CD14-positive monocyte (primary cell): ENCODE measurements around the gene PARP8. TPM values are rescaled to one million over a fixed set of nuclear protein-coding genes. Genes with fewer than 3 reads are reported as not detected.

ENCODE experiments used
- DNase-seq, 3 donors: peaks; one replicate each; pipeline ENCODE4 v3.0.0-alpha.2; 2011 to 2022
- H2AFZ ChIP-seq: 2 replicates; pipeline ENCODE4 v1.6.0; 2012; ENCODE audit warnings: mild to moderate bottlenecking, low read depth, low read length, inconsistent platforms; ENCODE audit not compliant: insufficient read depth, poor library complexity, severe bottlenecking
- H3K27ac ChIP-seq, 2 donors: 1 replicate in 1 of 2; 2 replicates in 1 of 2; pipeline ENCODE4 v1.5.1; 2012 to 2013; ENCODE audit warnings: low read length in 2 of 2, control low read depth in 1 of 2, inconsistent platforms in 1 of 2, low read depth in 1 of 2, mild to moderate bottlenecking in 1 of 2
- H3K27me3 ChIP-seq, 2 donors: one replicate each; pipeline versions ENCODE4 v1.6.0 to v1.6.1; 2011 to 2013; ENCODE audit warnings: low read length in 2 of 2; ENCODE audit not compliant: control insufficient read depth in 2 of 2, insufficient read depth in 2 of 2
- H3K36me3 ChIP-seq, 2 donors: replicated peaks in 1 of 2; 1 replicate in 1 of 2; 2 replicates in 1 of 2; pipeline versions ENCODE4 v1.5.1 to v1.6.1; 2012 to 2013; ENCODE audit warnings: low read length in 2 of 2, control low read depth in 1 of 2, inconsistent platforms in 1 of 2, mild to moderate bottlenecking in 1 of 2; ENCODE audit not compliant: insufficient read depth in 2 of 2, control insufficient read depth in 1 of 2
- H3K4me1 ChIP-seq, 2 donors: 1 replicate in 1 of 2; 2 replicates in 1 of 2; pipeline versions ENCODE4 v1.5.1 to v1.6.1; 2012 to 2013; ENCODE audit warnings: low read length in 2 of 2, control low read depth in 1 of 2, inconsistent platforms in 1 of 2, mild to moderate bottlenecking in 1 of 2, moderate library complexity in 1 of 2; ENCODE audit not compliant: insufficient read depth in 2 of 2, control insufficient read depth in 1 of 2
- H3K4me2 ChIP-seq: replicated peaks from 2 replicates; pipeline ENCODE3; 2012; ENCODE audit warnings: low read length, moderate library complexity, mild to moderate bottlenecking; ENCODE audit not compliant: poor library complexity, severe bottlenecking; ENCODE audit errors: extremely low read depth
- H3K4me3 ChIP-seq, 3 experiments: fragments of 200-600 bp in 1 of 3; sonication (generic) in 1 of 3; replicated peaks in 1 of 3; 1 replicate in 2 of 3; 2 replicates in 1 of 3; pipeline ENCODE4 v1.5.1; 2011 to 2013; ENCODE audit warnings: low read length in 3 of 3, mild to moderate bottlenecking in 3 of 3, control low read depth in 2 of 3, low read depth in 2 of 3, inconsistent platforms in 1 of 3, moderate library complexity in 1 of 3
- H3K79me2 ChIP-seq: 2 replicates; pipeline ENCODE4 v1.6.0; 2012; ENCODE audit warnings: mild to moderate bottlenecking, control low read depth, inconsistent platforms, low read length, moderate library complexity; ENCODE audit not compliant: insufficient read depth
- H3K9ac ChIP-seq: 2 replicates; pipeline ENCODE4 v1.6.0; 2017; ENCODE audit warnings: low read length, mild to moderate bottlenecking; ENCODE audit not compliant: insufficient read depth, poor library complexity, severe bottlenecking
- H3K9me3 ChIP-seq, 2 donors: replicated peaks in 1 of 2; 1 replicate in 1 of 2; 2 replicates in 1 of 2; pipeline versions ENCODE4 v1.5.1 to v1.6.1; 2012 to 2013; ENCODE audit warnings: low read length in 2 of 2, control low read depth in 1 of 2; ENCODE audit not compliant: control insufficient read depth in 1 of 2, insufficient read depth in 1 of 2
- H4K20me1 ChIP-seq: 2 replicates; pipeline ENCODE4 v1.6.0; 2012; ENCODE audit warnings: mild to moderate bottlenecking, low read length, control low read depth, moderate library complexity; ENCODE audit not compliant: insufficient read depth
- H3K27ac Mint-ChIP-seq, 7 donors: one replicate each; pipeline ENCODE4 v1.8.0; 2020; ENCODE audit warnings: mild to moderate bottlenecking in 7 of 7, mixed read lengths in 7 of 7, moderate library complexity in 6 of 7, inconsistent platforms in 2 of 7
- H3K27me3 Mint-ChIP-seq, 3 donors: one replicate each; pipeline ENCODE4 v1.8.0; 2021 to 2022; ENCODE audit warnings: low read depth in 3 of 3, mild to moderate bottlenecking in 3 of 3, mixed read lengths in 3 of 3, moderate library complexity in 3 of 3, inconsistent platforms in 1 of 3
- H3K36me3 Mint-ChIP-seq, 2 donors: one replicate each; pipeline ENCODE4 v1.8.0; 2020; ENCODE audit warnings: mixed read lengths in 2 of 2, inconsistent platforms in 1 of 2, mild to moderate bottlenecking in 1 of 2
- H3K4me1 Mint-ChIP-seq: one replicate; pipeline ENCODE4 v1.8.0; 2020; ENCODE audit warnings: mild to moderate bottlenecking, mixed read lengths
- H3K4me3 Mint-ChIP-seq, 2 donors: one replicate each; pipeline ENCODE4 v1.8.0; 2020; ENCODE audit warnings: mild to moderate bottlenecking in 2 of 2, mixed read lengths in 2 of 2, moderate library complexity in 1 of 2
- H3K9me3 Mint-ChIP-seq, 7 donors: one replicate each; pipeline ENCODE4 v1.8.0; 2020 to 2022; ENCODE audit warnings: mixed read lengths in 7 of 7, mild to moderate bottlenecking in 6 of 7, moderate library complexity in 6 of 7, inconsistent platforms in 2 of 7
- WGBS: methylation state at CpG from one replicate; pipeline ENCODE4 v1.1.5; 2013; ENCODE audit warnings: missing lambda C conversion rate; ENCODE audit not compliant: insufficient coverage; 5-methylcytosine and 5-hydroxymethylcytosine counted together
- intact Hi-C, 2 donors: fragments of 100-400 bp; cut with micrococcal nuclease; formaldehyde crosslinking; loops; one replicate each; pipeline versions ENCODE4 v1.15.0 to v1.15.1; 2023
- polyA plus RNA-seq, 3 donors: library from polyadenylated mRNA; depleted of rRNA in 1 of 3; unstranded in 2 of 3; stranded (reverse) in 1 of 3; fragments of 300-500 nt in 2 of 3; fragments of >200 nt in 1 of 3; fragmentation: Illumina TruSeq in 2 of 3; gene quantifications; 1 replicate in 2 of 3; 2 replicates in 1 of 3; pipeline ENCODE4 v1.2.3, GENCODE V29; 2012 to 2021
- TF ChIP-seq, protein P1 (sequence below): fragments of 200-600 bp; IDR thresholded peaks from one replicate; pipeline ENCODE4 v1.8.0; 2022; ENCODE audit warnings: antibody characterized with exemption, mild to moderate bottlenecking

The PARP8 gene
- polyA plus RNA-seq, 3 donors, result 27.5 to 170 (median 40.6) TPM

GRCh38 chr5:50827516-50828247 lies 161.2 kb downstream of the PARP8 start:
- H3K9me3 Mint-ChIP-seq, result no peaks in the 10 kb centered on the region
- TF ChIP-seq, protein P1, sequence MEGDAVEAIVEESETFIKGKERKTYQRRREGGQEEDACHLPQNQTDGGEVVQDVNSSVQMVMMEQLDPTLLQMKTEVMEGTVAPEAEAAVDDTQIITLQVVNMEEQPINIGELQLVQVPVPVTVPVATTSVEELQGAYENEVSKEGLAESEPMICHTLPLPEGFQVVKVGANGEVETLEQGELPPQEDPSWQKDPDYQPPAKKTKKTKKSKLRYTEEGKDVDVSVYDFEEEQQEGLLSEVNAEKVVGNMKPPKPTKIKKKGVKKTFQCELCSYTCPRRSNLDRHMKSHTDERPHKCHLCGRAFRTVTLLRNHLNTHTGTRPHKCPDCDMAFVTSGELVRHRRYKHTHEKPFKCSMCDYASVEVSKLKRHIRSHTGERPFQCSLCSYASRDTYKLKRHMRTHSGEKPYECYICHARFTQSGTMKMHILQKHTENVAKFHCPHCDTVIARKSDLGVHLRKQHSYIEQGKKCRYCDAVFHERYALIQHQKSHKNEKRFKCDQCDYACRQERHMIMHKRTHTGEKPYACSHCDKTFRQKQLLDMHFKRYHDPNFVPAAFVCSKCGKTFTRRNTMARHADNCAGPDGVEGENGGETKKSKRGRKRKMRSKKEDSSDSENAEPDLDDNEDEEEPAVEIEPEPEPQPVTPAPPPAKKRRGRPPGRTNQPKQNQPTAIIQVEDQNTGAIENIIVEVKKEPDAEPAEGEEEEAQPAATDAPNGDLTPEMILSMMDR, result no peak
- intact Hi-C loops, result no loop called here
- Histone ChIP-seq H3K9ac (no peak overlapping the region), H3K9me3 (no peaks in the 10 kb centered on the region), H3K4me3 (no peak overlapping the region), H3K36me3 (peaks cover 90 to 100% of the 10 kb centered on the region in 2 donors), H3K79me2 (no peaks in the 10 kb centered on the region), H3K27me3 (no peaks in the 10 kb centered on the region), H4K20me1 (peaks cover 29% of the 10 kb centered on the region), H3K4me1 (no peaks in the 10 kb centered on the region), H3K27ac (no peak overlapping the region), H2AFZ (no peak overlapping the region), H3K4me2 (no peak overlapping the region)
- H3K36me3 Mint-ChIP-seq, result peaks cover 72 to 80% of the 10 kb centered on the region in 2 donors
- DNase-seq, result no peak
- H3K4me3 Mint-ChIP-seq, result no peak overlapping the region
- H3K27me3 Mint-ChIP-seq, result peaks cover 0 to 1% (median 0%) of the 10 kb centered on the region in 3 donors
- no peaks in the 10 kb centered on the region for H3K4me1 Mint-ChIP-seq
- WGBS, result no CpG with 5 or more reads among the region's 1 CpG
- no peak overlapping the region for H3K27ac Mint-ChIP-seq

- TF ChIP-seq, protein P1, result no peak
- Histone ChIP-seq H3K27ac (no peak overlapping the region), H3K4me3 (no peak overlapping the region), H3K4me1 (no peaks in the 10 kb centered on the region), H3K9ac (no peak overlapping the region), H3K9me3 (no peaks in the 10 kb centered on the region), H3K79me2 (no peaks in the 10 kb centered on the region), H3K36me3 (peaks cover 90 to 100% of the 10 kb centered on the region in 2 donors), H4K20me1 (peaks cover 25% of the 10 kb centered on the region), H2AFZ (no peak overlapping the region), H3K4me2 (no peak overlapping the region), H3K27me3 (no peaks in the 10 kb centered on the region)
- Mint-ChIP-seq H3K27ac (no peak overlapping the region), H3K36me3 (peaks cover 70 to 76% of the 10 kb centered on the region in 2 donors), H3K4me1 (no peaks in the 10 kb centered on the region), H3K27me3 (peaks cover 0 to 1% (median 0%) of the 10 kb centered on the region in 3 donors), H3K4me3 (no peak overlapping the region), H3K9me3 (no peaks in the 10 kb centered on the region)
- no CpG with 5 or more reads among the region's 1 CpG for WGBS
- intact Hi-C loops, result no loop called here
- DNase-seq, result no peak
These were observed 162.6 kb downstream of the PARP8 start for GRCh38 chr5:50829023-50829422.
